Ishikawa (cell line): Measurements from ENCODE around the gene POLD3.

ENCODE experiments used
- CEBPB ChIP-seq: IDR thresholded peaks from 2 replicates; pipeline ENCODE4 v1.6.1; 2012
- CREB1 ChIP-seq: IDR thresholded peaks from 2 replicates; pipeline ENCODE4 v1.6.1; 2012; ENCODE audit warnings: low read depth
- EGR1 ChIP-seq: IDR thresholded peaks from 2 replicates; pipeline ENCODE4 v1.6.1; 2012
- EP300 ChIP-seq: IDR thresholded peaks from 2 replicates; pipeline ENCODE4 v1.6.1; 2012; ENCODE audit warnings: borderline replicate concordance
- NFIC ChIP-seq: IDR thresholded peaks from 2 replicates; pipeline ENCODE4 v1.6.1; 2012
- TAF1 ChIP-seq: IDR thresholded peaks from 2 replicates; pipeline ENCODE4 v1.6.1; 2012; ENCODE audit warnings: low read depth, mild to moderate bottlenecking
- TCF12 ChIP-seq: IDR thresholded peaks from 2 replicates; pipeline ENCODE4 v1.6.1; 2012; ENCODE audit warnings: low read depth
- TEAD4 ChIP-seq: IDR thresholded peaks from 2 replicates; pipeline ENCODE4 v1.6.1; 2012
- ZBTB7A ChIP-seq: IDR thresholded peaks from 2 replicates; pipeline ENCODE4 v1.6.1; 2012; ENCODE audit warnings: low read depth
- TF ChIP-seq, protein P1 (sequence below): IDR thresholded peaks from 2 replicates; pipeline ENCODE4 v1.6.1; 2012; ENCODE audit warnings: low read depth, mild to moderate bottlenecking
- TF ChIP-seq, protein P2 (sequence below): IDR thresholded peaks from 2 replicates; pipeline ENCODE4 v1.6.1; 2012
- TF ChIP-seq, protein P3 (sequence below): IDR thresholded peaks from 2 replicates; pipeline ENCODE4 v1.6.1; 2012

DNA sequence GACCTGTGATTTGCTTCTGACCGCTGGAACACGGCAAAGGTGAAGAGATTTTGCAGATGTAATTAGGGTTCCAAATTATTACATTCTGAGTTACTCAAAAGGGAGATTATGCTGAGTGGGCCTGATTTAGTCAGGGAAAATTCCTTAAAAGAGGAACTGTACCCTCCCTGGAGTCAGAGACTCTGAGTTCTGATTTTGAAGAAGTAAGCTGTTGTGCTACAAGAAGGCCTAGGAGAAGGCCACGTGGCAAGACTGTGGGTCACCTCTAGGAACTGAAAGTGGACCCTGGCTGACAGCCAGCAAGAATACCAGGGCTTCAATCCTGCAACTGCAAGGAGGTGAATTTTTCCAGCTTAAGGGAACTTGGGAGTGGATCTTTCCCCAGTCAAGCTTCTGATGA lies 93.5 kb downstream of the POLD3 start:
- no peak for TF ChIP-seq TAF1
- TF ChIP-seq, protein P1, sequence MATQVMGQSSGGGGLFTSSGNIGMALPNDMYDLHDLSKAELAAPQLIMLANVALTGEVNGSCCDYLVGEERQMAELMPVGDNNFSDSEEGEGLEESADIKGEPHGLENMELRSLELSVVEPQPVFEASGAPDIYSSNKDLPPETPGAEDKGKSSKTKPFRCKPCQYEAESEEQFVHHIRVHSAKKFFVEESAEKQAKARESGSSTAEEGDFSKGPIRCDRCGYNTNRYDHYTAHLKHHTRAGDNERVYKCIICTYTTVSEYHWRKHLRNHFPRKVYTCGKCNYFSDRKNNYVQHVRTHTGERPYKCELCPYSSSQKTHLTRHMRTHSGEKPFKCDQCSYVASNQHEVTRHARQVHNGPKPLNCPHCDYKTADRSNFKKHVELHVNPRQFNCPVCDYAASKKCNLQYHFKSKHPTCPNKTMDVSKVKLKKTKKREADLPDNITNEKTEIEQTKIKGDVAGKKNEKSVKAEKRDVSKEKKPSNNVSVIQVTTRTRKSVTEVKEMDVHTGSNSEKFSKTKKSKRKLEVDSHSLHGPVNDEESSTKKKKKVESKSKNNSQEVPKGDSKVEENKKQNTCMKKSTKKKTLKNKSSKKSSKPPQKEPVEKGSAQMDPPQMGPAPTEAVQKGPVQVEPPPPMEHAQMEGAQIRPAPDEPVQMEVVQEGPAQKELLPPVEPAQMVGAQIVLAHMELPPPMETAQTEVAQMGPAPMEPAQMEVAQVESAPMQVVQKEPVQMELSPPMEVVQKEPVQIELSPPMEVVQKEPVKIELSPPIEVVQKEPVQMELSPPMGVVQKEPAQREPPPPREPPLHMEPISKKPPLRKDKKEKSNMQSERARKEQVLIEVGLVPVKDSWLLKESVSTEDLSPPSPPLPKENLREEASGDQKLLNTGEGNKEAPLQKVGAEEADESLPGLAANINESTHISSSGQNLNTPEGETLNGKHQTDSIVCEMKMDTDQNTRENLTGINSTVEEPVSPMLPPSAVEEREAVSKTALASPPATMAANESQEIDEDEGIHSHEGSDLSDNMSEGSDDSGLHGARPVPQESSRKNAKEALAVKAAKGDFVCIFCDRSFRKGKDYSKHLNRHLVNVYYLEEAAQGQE = no peak
- no peak for TF ChIP-seq EP300
- TF ChIP-seq TCF12 = no peak
- TF ChIP-seq EGR1 = no peak
- TF ChIP-seq ZBTB7A = no peak
- TF ChIP-seq NFIC = no peak
- TF ChIP-seq CEBPB = no peak
- TF ChIP-seq CREB1 = no peak
- TF ChIP-seq, protein P2, sequence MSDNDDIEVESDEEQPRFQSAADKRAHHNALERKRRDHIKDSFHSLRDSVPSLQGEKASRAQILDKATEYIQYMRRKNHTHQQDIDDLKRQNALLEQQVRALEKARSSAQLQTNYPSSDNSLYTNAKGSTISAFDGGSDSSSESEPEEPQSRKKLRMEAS = no peak
- TF ChIP-seq TEAD4 = no peak
- TF ChIP-seq, protein P3, sequence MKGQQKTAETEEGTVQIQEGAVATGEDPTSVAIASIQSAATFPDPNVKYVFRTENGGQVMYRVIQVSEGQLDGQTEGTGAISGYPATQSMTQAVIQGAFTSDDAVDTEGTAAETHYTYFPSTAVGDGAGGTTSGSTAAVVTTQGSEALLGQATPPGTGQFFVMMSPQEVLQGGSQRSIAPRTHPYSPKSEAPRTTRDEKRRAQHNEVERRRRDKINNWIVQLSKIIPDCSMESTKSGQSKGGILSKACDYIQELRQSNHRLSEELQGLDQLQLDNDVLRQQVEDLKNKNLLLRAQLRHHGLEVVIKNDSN = no peak
